GM21576 (cell line): ENCODE results near the gene GJC2.

Experiments
- ATAC-seq: cut with Tn5 transposase; IDR thresholded peaks from one replicate; pipeline ENCODE4 v1.9.1; 2021; ENCODE audit warnings: mild to moderate bottlenecking, moderate library complexity; ENCODE audit not compliant: unreplicated experiment

Gene GJC2

GRCh38 chr1:228156515-228156881 lies 6.8 kb downstream of the GJC2 start:
- no peak for ATAC-seq

GRCh38 chr1:228156941-228157728 lies 7.4 kb downstream of the GJC2 start:
- ATAC-seq = no peak

GRCh38 chr1:228157729-228158126 lies 8.0 kb downstream of the GJC2 start:
- ATAC-seq = no peak

DNA sequence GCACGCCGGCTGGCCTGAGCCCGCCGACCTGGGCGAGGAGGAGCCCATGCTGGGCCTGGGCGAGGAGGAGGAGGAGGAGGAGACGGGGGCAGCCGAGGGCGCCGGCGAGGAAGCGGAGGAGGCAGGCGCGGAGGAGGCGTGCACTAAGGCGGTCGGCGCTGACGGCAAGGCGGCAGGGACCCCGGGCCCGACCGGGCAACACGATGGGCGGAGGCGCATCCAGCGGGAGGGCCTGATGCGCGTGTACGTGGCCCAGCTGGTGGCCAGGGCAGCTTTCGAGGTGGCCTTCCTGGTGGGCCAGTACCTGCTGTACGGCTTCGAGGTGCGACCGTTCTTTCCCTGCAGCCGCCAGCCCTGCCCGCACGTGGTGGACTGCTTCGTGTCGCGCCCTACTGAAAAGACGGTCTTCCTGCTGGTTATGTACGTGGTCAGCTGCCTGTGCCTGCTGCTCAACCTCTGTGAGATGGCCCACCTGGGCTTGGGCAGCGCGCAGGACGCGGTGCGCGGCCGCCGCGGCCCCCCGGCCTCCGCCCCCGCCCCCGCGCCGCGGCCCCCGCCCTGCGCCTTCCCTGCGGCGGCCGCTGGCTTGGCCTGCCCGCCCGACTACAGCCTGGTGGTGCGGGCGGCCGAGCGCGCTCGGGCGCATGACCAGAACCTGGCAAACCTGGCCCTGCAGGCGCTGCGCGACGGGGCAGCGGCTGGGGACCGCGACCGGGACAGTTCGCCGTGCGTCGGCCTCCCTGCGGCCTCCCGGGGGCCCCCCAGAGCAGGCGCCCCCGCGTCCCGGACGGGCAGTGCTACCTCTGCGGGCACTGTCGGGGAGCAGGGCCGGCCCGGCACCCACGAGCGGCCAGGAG lies 8.6 kb downstream of the GJC2 start:
- no peak for ATAC-seq

DNA sequence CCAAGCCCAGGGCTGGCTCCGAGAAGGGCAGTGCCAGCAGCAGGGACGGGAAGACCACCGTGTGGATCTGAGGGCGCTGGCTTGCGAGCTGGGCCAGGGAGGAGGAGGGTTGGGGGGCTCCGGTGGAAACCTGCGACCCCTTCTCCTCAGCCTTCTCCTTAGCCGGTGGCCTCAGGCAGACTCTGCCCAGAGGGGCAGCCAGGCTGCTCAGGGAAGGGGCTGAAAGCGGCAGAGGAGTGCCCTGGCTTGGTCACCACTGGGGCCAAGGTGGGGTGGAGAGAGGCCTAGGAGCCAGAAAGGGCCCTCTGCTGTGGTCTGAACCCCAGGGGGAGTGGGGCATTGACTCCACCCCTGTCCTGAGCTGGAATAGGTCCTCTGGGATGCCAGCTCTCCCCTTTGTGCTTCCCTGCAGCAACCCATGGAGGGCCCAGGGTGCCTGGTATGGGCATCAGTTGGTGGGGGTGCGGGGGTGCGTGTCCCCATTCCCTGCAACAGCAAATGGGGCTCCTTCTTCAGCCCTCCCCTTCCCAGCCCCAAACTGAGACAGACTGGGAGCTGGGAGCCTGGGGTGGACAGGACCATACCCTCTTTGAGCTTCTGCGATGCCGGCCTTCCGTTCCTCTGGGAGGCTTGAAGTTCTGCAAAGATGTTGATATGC lies 9.4 kb downstream of the GJC2 start:
- ATAC-seq = no peak

DNA sequence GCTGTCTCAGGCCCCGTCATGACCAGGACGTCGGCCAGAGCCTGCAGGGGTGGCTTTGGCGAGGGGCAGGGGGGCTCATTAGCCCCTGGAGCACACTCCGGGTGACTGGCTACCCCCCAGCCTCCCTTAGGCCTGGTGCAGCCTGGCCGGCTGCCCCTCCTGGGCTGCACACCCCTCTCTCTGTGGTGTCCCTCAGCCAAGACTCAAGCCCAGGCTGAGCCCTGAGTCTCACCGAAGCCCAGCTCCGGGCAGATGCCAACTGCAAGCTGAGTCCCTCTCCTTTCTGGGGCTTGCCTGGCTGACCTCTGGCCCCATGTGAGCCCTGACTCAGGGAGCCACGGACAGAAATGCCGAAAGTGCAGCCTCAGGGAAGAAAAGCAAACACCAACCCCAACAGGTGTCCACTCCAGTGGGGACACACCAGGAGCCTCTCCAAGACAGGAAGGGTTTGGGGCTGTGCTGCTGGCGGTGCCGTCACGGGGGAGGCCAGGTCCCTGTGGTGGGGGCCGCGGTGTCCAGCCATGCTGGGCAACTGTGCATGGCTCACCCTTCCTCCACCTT lies 10.6 kb downstream of the GJC2 start:
- no peak for ATAC-seq

DNA sequence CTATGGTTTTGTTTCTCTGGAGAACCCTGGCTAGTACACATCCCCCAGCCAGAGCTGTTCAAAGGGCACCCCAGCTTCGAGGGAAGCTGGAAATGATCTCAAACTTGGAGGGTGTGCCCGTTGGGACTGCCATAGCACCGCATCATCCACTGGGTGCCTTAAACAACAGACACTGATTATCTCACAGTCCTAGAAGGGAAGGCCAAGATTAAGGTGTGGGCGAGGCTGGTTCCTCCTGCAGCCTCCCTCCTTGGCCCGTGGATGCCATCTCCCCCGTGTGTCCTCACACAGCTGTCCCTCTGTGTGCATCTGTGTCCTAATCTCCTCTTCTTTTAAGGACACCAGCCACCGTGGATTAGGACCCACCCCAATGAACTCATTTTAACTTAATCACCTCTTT lies 11.6 kb downstream of the GJC2 start:
- ATAC-seq = no peak

DNA sequence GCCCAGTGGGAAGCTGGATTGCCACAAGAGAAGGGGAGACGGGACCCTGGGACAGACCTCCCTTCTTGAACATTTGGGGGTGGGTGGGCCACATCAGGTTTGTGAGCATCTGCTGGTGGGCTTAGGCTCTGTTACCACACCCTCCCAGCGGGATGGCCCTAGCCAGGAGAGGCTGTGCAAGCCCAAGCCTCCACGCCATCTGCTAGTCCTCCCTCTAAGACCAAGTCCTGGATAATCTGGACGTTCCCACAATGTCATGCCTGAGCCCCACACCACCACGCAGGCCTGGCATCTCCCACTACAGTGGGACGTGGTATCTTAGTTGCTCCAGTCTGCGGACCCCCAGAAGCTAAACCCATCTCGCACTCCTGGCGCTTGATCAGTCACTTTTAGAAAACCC lies 12.1 kb downstream of the GJC2 start:
- no peak for ATAC-seq

GRCh38 chr1:228162286-228163006 lies 12.7 kb downstream of the GJC2 start:
- no peak for ATAC-seq

DNA sequence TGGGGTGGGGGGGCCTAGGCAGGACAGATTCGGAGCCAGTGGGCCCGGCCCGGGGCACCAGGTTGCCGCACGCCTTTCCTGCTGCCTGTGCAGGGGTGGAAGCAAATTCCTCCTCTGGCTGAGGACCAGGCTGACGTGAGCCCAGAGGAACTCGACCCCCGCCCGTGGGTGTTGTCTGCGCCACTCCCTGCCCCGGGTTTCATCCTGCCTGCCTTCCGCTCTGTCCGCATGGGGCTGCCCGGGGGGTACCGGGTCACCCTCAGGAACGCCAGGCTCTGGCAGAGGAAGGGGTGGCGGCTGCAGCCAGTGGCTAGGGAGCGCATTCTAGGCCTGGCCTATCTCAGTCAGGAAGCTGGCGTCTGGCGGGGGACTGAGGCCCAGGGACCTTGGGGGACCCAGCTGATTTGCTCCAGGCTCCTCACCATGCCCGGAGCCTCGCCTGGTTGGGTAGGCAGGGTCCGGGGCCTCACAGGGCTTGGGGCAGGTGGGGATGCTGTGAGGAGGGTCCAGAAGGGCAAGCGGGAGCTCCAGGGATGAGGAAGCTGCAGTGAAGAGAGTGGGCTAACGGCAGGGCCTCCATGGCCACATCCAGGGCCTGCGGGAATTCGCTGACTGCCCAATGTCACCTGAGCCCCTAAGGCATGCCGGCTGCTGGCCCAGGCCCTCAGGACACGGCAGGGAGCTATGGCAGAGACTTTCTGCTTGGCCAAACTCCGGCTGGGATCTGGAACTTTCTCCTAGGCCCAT lies 13.4 kb downstream of the GJC2 start:
- ATAC-seq = no peak

DNA sequence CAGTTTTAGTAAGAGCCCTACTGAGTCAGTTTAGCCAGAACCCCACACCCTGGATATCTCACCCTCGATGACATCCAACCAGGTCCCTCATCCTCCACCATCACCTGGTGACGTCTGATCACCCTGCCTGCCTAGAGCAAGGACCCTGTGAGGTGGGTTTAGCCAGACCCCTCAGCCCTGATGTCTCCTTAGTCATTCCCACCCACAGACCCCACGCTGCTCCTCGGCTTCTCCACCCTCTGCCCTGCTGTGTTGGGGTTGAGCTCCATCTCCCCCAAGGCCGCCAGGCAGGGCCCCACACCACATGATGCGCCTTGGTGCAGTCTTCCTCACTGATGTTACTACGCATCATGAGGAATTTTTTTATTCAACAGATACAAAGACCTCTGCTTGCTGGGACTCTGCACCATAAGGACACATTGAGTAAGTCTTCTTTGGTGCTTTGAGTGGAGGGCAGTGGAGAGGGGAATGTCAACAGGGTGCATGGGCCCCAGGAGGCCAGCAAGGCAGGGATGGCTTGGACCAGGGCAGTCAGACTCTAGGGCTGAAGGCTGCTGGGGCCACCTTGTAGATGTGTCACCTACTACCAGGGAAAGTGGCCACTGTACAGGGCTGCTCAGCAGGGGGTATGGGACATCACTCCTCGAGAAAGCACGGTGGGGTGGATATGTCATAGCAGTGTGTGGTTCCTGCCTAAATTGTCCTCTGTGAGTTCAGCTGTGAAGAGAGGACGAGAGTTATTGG lies 14.2 kb downstream of the GJC2 start:
- ATAC-seq = no peak

GRCh38 chr1:228164561-228165371 lies 15.0 kb downstream of the GJC2 start:
- ATAC-seq = no peak

- ATAC-seq = peak; percentile 80
These were observed 15.8 kb downstream of the GJC2 start, which contains the start of gene IBA57 for GRCh38 chr1:228165372-228166169. Gene IBA57 (plus strand): TSS chr1:228165804. CDS start chr1:228165817, 13 bp downstream.

DNA sequence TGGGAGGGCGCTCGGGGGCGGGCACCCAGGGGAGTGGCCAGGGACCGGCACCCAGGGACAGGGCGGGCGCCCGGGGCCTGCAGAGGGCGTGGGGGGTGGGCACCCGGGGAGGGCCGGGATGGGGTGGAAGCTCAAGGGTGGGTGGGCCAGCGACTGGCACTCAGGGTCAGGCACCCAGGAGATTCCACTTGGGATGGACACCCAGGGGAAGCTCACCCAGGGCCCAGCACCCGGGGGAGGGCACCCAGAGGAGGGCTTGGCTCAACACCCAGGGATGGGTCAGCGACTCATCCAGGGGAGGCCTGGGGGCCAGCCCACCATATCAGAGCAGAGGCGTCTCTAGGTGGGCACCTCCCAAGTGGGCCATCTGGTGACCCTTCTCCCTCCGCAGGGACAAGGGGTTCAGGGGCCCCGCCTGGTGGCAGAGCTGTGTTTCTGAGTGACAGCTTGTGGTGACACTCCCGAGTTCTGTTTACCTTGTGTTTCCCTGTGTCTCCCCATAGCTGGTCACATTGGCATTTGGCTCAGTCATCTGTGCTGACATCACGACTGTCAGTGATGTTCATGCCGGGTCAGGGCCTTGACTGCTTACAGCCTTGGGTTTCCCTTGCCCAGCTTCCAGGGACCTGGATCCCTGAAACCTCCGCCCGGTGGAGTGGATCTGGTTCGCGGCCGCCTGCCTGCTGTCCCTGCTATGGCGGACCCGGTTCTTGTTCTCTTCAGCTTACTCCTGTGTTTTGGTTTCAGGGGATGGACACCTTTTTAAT lies 16.6 kb downstream of the GJC2 start:
- peak; percentile 29 for ATAC-seq

DNA sequence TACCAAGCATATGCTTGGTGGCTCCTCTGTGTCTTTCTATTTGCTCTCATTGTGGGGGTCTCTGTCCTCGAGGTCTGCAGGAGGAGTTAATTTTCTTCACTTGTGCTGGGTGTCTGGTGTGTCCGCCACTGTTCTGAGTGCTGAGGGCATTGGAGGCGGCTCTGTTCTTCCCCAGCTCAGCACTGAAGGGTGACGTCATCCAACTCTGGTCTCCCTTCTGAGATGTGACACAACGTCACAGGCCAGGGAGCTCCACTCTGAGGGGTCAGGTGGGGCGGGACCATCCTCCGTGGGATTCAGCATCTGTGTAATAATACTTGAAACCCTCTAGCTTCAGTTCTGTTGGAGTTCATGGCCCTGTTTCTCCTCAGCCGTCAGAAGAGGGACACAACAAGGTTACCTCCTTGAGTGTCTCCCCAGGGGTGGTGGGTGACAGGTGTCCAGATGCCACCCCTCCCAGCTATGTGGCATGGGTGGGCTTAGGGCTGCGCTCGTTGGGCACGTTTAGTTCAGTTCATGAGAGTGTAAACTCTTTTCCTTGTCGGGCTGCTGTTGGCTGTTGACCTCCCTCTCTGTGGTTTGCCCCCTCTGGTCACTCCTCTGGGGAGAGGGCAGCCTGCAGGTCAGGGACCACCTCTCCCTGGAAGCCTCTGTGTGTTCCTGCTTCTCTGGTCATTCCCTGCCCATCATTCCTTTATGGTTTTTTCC lies 19.0 kb downstream of the GJC2 start:
- no peak for ATAC-seq

- no peak for ATAC-seq
These were observed 19.6 kb downstream of the GJC2 start for GRCh38 chr1:228169345-228169744.
